K562 (cell line): ENCODE results near the gene ALG12. TPM values are rescaled to one million over a fixed set of nuclear protein-coding genes. Genes with fewer than 3 reads are reported as not detected.
A peak's percentile ranks its signal among the peaks of the same experiment; 100 is the strongest.

Experiments
- ATAC-seq: fragments of 200-7000 bp; cut with Tn5 transposase; 3 replicates; pipeline ENCODE4 v1.9.1; 2020; ENCODE audit warnings: moderate library complexity
- BruUV-seq: library from RNA; stranded (reverse); fragments of 400-500 nt; replicated peaks from 2 replicates; lab custom pipeline; 2021; lab: Mats Ljungman, UMichigan
- CTCF ChIA-PET: fragments of 300-600 bp; formaldehyde crosslinking; extraction: SDS; loops from one replicate; lab custom pipeline; 2021; ENCODE audit warnings: low intra/inter-chr PET ratio; lab: Yijun Ruan, JAX
- POLR2A ChIA-PET: fragments of 300-600, 350-650 bp; sonication (Branson Sonifier 250); formaldehyde crosslinking; extraction: SDS; loops from one replicate; lab custom pipeline; 2021; ENCODE audit warnings: antibody characterized with exemption, inconsistent platforms; lab: Yijun Ruan, JAX
- DNase-seq, 4 experiments: peaks; one replicate each; pipeline versions ENCODE4 v3.0.0 to v3.0.0-alpha.2; 2011 to 2018; ENCODE audit warnings: low spot score in 3 of 4, mixed read lengths in 3 of 4; ENCODE audit errors: extremely low read depth in 1 of 4
- FAIRE-seq: peaks from 2 replicates; lab custom pipeline; 2011; peaks lifted over from hg19 to GRCh38; lab: Jason Lieb, UNC
- H2AFZ ChIP-seq: 2 replicates; pipeline ENCODE4 v1.6.0; 2011; ENCODE audit warnings: low read depth, low read length, control low read depth, inconsistent platforms
- H3K27ac ChIP-seq: fragments of 200-600 bp; 3 replicates; pipeline ENCODE4 v1.8.0; 2011; ENCODE audit warnings: low read depth, mild to moderate bottlenecking, control low read depth, inconsistent platforms, low read length, moderate library complexity, mixed read lengths; ENCODE audit errors: extremely low read depth
- H3K27me3 ChIP-seq, 2 experiments: fragments of 300-600 bp in 1 of 2; 2 replicates in 1 of 2; 3 replicates in 1 of 2; pipeline versions ENCODE4 v1.6.0 to v1.8.0; 2011; ENCODE audit warnings: inconsistent platforms in 2 of 2, low read length in 2 of 2, mild to moderate bottlenecking in 1 of 2, mixed read lengths in 1 of 2, moderate library complexity in 1 of 2; ENCODE audit not compliant: control insufficient read depth in 2 of 2, insufficient read depth in 2 of 2
- H3K36me3 ChIP-seq: fragments of 300-600 bp; 3 replicates; pipeline ENCODE4 v1.8.0; 2011; ENCODE audit warnings: mild to moderate bottlenecking, low read length, inconsistent platforms; ENCODE audit not compliant: control insufficient read depth, insufficient read depth
- H3K4me1 ChIP-seq, 2 experiments: fragments of 200-600 bp in 1 of 2; replicated peaks in 1 of 2; 2 replicates in 1 of 2; 3 replicates in 1 of 2; pipeline versions ENCODE4 v1.5.1 to v1.8.0; 2011; ENCODE audit warnings: inconsistent platforms in 2 of 2, low read length in 2 of 2, mild to moderate bottlenecking in 1 of 2, mixed read lengths in 1 of 2, moderate library complexity in 1 of 2; ENCODE audit not compliant: control insufficient read depth in 2 of 2, insufficient read depth in 2 of 2
- H3K4me2 ChIP-seq: 2 replicates; pipeline ENCODE4 v1.6.1; 2011; ENCODE audit warnings: low read length, control low read depth, inconsistent platforms, mixed read lengths; ENCODE audit not compliant: insufficient read depth
- H3K4me3 ChIP-seq: fragments of 200-600 bp; sonication (generic), shearing (Covaris generic); 2 replicates; pipeline ENCODE4 v1.5.1; 2016; ENCODE audit warnings: control low read depth, inconsistent platforms
- H3K79me2 ChIP-seq: fragments of 200-600 bp; 3 replicates; pipeline ENCODE4 v1.8.0; 2011; ENCODE audit warnings: low read length, inconsistent platforms; ENCODE audit not compliant: control insufficient read depth, insufficient read depth
- H3K9ac ChIP-seq, 2 experiments: 2 replicates each; pipeline versions ENCODE4 v1.6.0 to v1.6.1; 2011; ENCODE audit warnings: low read depth in 2 of 2, low read length in 2 of 2, control low read depth in 1 of 2, inconsistent platforms in 1 of 2, mild to moderate bottlenecking in 1 of 2, mixed read lengths in 1 of 2; ENCODE audit not compliant: insufficient read depth in 1 of 2
- H3K9me1 ChIP-seq: one replicate; pipeline ENCODE4 v1.6.0; 2011; ENCODE audit warnings: inconsistent platforms, mild to moderate bottlenecking, low read length, moderate library complexity; ENCODE audit not compliant: control insufficient read depth, insufficient read depth
- H3K9me3 ChIP-seq: replicated peaks from 2 replicates; pipeline ENCODE4 v1.5.1; 2011; ENCODE audit warnings: low read depth, low read length, inconsistent platforms; ENCODE audit not compliant: control insufficient read depth, insufficient read depth
- H4K20me1 ChIP-seq: replicated peaks from 2 replicates; pipeline ENCODE4 v1.6.1; 2011; ENCODE audit warnings: low read length, inconsistent platforms, mixed read lengths; ENCODE audit not compliant: control insufficient read depth, insufficient read depth
- E2F3 ChIP-seq: fragments of 250-450 bp; sonication (Bioruptor Pico); IDR thresholded peaks from 2 replicates; pipeline ENCODE4 v1.4.0; 2020; ENCODE audit warnings: mild to moderate bottlenecking
- HDAC6 ChIP-seq: IDR thresholded peaks from 2 replicates; pipeline ENCODE4 v1.6.1; 2012; ENCODE audit warnings: low read depth, mild to moderate bottlenecking, control low read depth, inconsistent platforms, low read length, moderate library complexity
- KHSRP ChIP-seq: fragments of 450-650 bp; IDR thresholded peaks from 2 replicates; pipeline ENCODE4 v1.6.1; 2017
- KLF10 ChIP-seq: fragments of 250-450 bp; sonication (Bioruptor Pico); IDR thresholded peaks from 2 replicates; pipeline ENCODE4 v1.6.1; 2021; ENCODE audit warnings: matching md5 sums
- PHF20 ChIP-seq: fragments of 450-650 bp; IDR thresholded peaks from 2 replicates; pipeline ENCODE4 v1.6.1; 2018; ENCODE audit not compliant: partially characterized antibody
- PTRF ChIP-seq: fragments of 450-650 bp; IDR thresholded peaks from 2 replicates; pipeline ENCODE4 v1.6.1; 2016; ENCODE audit warnings: mild to moderate bottlenecking, missing genetic modification characterization, missing compliant biosample characterization
- ZNF408 ChIP-seq: fragments of 250-450 bp; sonication (Bioruptor Pico); IDR thresholded peaks from 2 replicates; pipeline ENCODE4 v1.4.0; 2020; ENCODE audit warnings: low read depth, mild to moderate bottlenecking, moderate library complexity
- WGBS: fragments of 100-300 bp; shearing (Covaris generic); methylation state at CpG from one replicate; pipeline ENCODE4 v1.1.6; 2016; ENCODE audit warnings: low coverage, mixed read lengths; ENCODE audit not compliant: insufficient coverage; ENCODE audit errors: missing lambda C conversion rate; 5-methylcytosine and 5-hydroxymethylcytosine counted together
- in situ Hi-C: fragments of 300-500 bp; cut with MboI; formaldehyde crosslinking; loops from 4 replicates; pipeline ENCODE4 v1.15.0; 2018; ENCODE audit warnings: inconsistent platforms, mixed read lengths
- intact Hi-C: fragments of 100-400 bp; cut with micrococcal nuclease; formaldehyde crosslinking; loops from 2 replicates; pipeline ENCODE4 v1.14.2; 2022
- polyA plus RNA-seq, 8 experiments: library from polyadenylated mRNA; depleted of rRNA in 4 of 8; stranded (reverse) in 5 of 8; unstranded in 3 of 8; fragments of >200 nt; fragmentation: Nextera tagmentation in 2 of 8; fragmentation: Illumina TruSeq in 1 of 8; extraction: Ambion mirVana in 2 of 8; extraction: Trizol in 1 of 8; gene quantifications; 2 replicates each; pipeline versions ENCODE4 v1.2.1 to v1.2.3, GENCODE V29; 2011 to 2014; ENCODE audit warnings: inconsistent platforms in 1 of 8, missing spikeins in 1 of 8
- total RNA-seq, 7 experiments: library from RNA; depleted of rRNA in 6 of 7; stranded (reverse); fragments of >200 nt in 6 of 7; fragmentation: Illumina TruSeq in 2 of 7; extraction: Trizol in 2 of 7; gene quantifications; 2 replicates each; pipeline versions ENCODE4 v1.2.1 to v1.2.3, GENCODE V29; 2011 to 2021; ENCODE audit warnings: low replicate concordance in 1 of 7
- TF ChIP-seq, protein P1 (sequence below): fragments of 450-650 bp; IDR thresholded peaks from 2 replicates; pipeline ENCODE4 v1.6.1; 2016; ENCODE audit warnings: mild to moderate bottlenecking
- TF ChIP-seq, protein P2 (sequence below): sonication (generic); formaldehyde crosslinking; IDR thresholded peaks from 2 replicates; pipeline ENCODE4 v1.8.1; 2023; ENCODE audit warnings: mild to moderate bottlenecking, missing genetic modification reagents, moderate library complexity
- TF ChIP-seq, protein P3 (sequence below): fragments of 450-650 bp; IDR thresholded peaks from 2 replicates; pipeline ENCODE4 v1.6.1; 2016

Gene ALG12
- total and polyA plus RNA-seq, 9 of the 15 experiments (the other 6 are each of a cell fraction or from before 2014, with no cell fraction given) = 0.20 to 8.5 (median 3.4) TPM

DNA sequence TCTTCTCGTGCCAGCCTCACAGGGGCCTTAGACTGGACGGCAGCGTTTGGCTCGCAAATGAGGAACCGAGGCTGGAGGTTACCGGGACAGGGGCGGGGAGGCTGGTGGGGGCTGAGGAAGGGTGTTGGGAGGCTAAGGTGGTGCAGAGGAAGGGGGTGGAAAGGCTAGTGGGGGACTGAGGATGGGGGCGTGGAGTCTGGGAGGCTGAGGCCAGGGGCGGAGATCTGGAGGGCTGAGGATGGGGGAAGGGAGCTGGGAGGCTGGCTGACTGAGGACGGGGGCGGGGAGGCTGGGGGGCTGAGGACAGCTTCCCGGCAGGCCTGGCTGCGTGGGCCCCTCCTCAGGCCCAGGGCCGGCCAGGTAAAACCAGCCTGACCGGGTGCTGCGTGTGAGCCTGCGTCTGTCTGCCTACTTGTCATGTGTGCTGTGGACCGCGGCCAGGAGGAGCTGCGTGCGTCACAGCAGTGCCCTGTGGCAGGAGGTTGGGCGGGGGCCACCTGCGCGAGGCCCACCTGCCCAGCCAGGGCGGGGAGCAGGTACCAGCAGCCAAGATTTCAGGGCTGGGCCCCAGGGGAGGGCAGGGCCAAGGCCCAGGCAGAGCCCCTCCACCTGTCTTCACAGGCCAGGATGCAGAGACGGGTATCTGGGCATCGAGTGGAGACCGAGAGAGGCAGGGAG lies 32.9 kb upstream of the ALG12 start (continued):
- TF ChIP-seq, protein P1, sequence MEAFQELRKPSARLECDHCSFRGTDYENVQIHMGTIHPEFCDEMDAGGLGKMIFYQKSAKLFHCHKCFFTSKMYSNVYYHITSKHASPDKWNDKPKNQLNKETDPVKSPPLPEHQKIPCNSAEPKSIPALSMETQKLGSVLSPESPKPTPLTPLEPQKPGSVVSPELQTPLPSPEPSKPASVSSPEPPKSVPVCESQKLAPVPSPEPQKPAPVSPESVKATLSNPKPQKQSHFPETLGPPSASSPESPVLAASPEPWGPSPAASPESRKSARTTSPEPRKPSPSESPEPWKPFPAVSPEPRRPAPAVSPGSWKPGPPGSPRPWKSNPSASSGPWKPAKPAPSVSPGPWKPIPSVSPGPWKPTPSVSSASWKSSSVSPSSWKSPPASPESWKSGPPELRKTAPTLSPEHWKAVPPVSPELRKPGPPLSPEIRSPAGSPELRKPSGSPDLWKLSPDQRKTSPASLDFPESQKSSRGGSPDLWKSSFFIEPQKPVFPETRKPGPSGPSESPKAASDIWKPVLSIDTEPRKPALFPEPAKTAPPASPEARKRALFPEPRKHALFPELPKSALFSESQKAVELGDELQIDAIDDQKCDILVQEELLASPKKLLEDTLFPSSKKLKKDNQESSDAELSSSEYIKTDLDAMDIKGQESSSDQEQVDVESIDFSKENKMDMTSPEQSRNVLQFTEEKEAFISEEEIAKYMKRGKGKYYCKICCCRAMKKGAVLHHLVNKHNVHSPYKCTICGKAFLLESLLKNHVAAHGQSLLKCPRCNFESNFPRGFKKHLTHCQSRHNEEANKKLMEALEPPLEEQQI = no peak
- TF ChIP-seq PTRF (tag) = no peak
- no peak for TF ChIP-seq KHSRP

DNA sequence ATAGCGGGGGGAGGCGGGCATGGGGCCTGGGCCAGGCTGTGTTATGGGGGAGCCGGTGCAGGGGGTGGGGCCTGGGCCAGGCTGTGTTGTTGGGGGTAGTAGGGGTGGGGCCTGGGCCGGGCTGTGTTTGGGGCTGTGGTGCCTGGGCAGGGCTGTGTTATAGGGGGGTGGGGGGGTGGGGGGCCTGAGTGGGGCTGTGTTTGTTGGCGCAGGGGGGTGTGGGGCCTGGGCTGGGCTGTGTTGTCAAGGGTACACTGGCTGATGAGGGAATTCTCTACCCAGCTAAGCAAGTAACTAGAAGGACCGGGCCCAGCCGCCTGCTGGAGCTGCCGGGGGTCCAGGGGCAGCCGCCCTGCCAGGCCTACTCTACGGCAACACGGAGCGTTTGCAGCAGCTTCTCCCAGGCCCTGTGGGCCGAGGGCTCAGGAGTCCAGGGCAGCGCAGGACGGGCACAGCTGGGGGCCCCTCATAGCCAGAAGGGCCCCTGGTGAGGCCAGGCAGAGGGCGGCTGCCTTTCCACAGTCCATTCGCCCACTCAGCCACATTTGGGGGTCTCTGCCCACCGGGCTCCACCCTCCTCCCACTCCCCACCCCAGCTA lies 32.3 kb upstream of the ALG12 start:
- no peaks in the 10 kb centered on the region for H3K9me3 ChIP-seq
- H3K27me3 ChIP-seq = no peaks in the 10 kb centered on the region
- no TSS peak for BruUV-seq
- H3K9me1 ChIP-seq = no peaks in the 10 kb centered on the region
- H4K20me1 ChIP-seq = no peaks in the 10 kb centered on the region
- DNase-seq (no peak), ATAC-seq (no peak), FAIRE-seq (no peak)
- no peaks in the 10 kb centered on the region for H3K79me2 ChIP-seq
- no peak overlapping the region for H2AFZ ChIP-seq
- peak overlapping the region in 1 of 2 experiments; percentile 35; a peak in 2 of 4 replicates for H3K9ac ChIP-seq
- H3K27ac ChIP-seq = no peak overlapping the region
- peaks cover 5 to 93% of the 10 kb centered on the region in 2 experiments; a peak in 3 of 5 replicates for H3K4me1 ChIP-seq
- ChIA-PET CTCF (no interaction called here), POLR2A (no interaction called here)
- no peak overlapping the region for H3K4me3 ChIP-seq
- H3K36me3 ChIP-seq = no peaks in the 10 kb centered on the region
- in situ Hi-C loops (no loop called here), intact Hi-C loops (no loop called here)
- H3K4me2 ChIP-seq = no peak overlapping the region
- 100% methylated on average over 2 of the region's 18 CpGs for WGBS
- TF ChIP-seq PHF20 (no peak), ZNF408 (CRISPR knock-in tag) (no peak), HDAC6 (no peak), KLF10 (no peak), E2F3 (CRISPR knock-in tag) (no peak)
- TF ChIP-seq, protein P2, sequence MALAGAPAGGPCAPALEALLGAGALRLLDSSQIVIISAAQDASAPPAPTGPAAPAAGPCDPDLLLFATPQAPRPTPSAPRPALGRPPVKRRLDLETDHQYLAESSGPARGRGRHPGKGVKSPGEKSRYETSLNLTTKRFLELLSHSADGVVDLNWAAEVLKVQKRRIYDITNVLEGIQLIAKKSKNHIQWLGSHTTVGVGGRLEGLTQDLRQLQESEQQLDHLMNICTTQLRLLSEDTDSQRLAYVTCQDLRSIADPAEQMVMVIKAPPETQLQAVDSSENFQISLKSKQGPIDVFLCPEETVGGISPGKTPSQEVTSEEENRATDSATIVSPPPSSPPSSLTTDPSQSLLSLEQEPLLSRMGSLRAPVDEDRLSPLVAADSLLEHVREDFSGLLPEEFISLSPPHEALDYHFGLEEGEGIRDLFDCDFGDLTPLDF (CRISPR knock-in tag) = no peak
- TF ChIP-seq, protein P3, sequence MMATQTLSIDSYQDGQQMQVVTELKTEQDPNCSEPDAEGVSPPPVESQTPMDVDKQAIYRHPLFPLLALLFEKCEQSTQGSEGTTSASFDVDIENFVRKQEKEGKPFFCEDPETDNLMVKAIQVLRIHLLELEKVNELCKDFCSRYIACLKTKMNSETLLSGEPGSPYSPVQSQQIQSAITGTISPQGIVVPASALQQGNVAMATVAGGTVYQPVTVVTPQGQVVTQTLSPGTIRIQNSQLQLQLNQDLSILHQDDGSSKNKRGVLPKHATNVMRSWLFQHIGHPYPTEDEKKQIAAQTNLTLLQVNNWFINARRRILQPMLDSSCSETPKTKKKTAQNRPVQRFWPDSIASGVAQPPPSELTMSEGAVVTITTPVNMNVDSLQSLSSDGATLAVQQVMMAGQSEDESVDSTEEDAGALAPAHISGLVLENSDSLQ = no peak
